ENCODE measurements around the gene ALDH16A1. TPM values are rescaled to one million over a fixed set of nuclear protein-coding genes. Genes with fewer than 3 reads are reported as not detected.

The ALDH16A1 gene
- total RNA-seq (2022; extraction: Qiagen RNA extraction) = 13.0 to 27.7 TPM (median 23.9 TPM) in 5 replicates

GRCh38 chr19:49453013-49453756 lies at the start of gene ALDH16A1:
Gene ALDH16A1 (plus strand): TSS chr19:49453225. CDS start chr19:49453332, 107 bp downstream.

GRCh38 chr19:49423071-49423984 lies 29.7 kb upstream of the ALDH16A1 start, which contains the start of gene PTH2:
Gene PTH2 (minus strand): TSS chr19:49423441. CDS start chr19:49423339, 102 bp downstream.

GRCh38 chr19:49425178-49425577 lies 27.8 kb upstream of the ALDH16A1 start, which contains the start of gene GFY:
Gene GFY (plus strand): TSS chr19:49425388. CDS start chr19:49426431, 1,043 bp downstream.

GRCh38 chr19:49441210-49441959 lies 11.6 kb upstream of the ALDH16A1 start, which contains the start of gene SLC17A7:
Gene SLC17A7 (minus strand): TSS chr19:49441527. CDS start chr19:49441379, 148 bp downstream.

GRCh38 chr19:49451430-49452181 lies 1.4 kb upstream of the ALDH16A1 start, which contains the start of gene PIH1D1:
Gene PIH1D1 (minus strand): TSS chr19:49451814. CDS start chr19:49451574, 240 bp downstream.

GRCh38 chr19:49473868-49474541 lies 21.0 kb downstream of the ALDH16A1 start, which contains the start of gene FLT3LG:
Gene FLT3LG (plus strand): TSS chr19:49474215. CDS start chr19:49474640, 425 bp downstream.

GRCh38 chr19:49487277-49488045 lies 34.4 kb downstream of the ALDH16A1 start, which contains the start of gene RPL13A:
Gene RPL13A (plus strand): TSS chr19:49487608. CDS start chr19:49487630, 22 bp downstream.

Other genes starting within 250 kb of the ALDH16A1 start
- 0.67 to 1.4 TPM (median 0.89 TPM) in 5 replicates for gene SLC6A16, start 128.0 kb upstream of the ALDH16A1 start, total RNA-seq (2022; extraction: Qiagen RNA extraction)
- not detected in 5 replicates for gene CD37, start 117.8 kb upstream of the ALDH16A1 start, total RNA-seq (2022; extraction: Qiagen RNA extraction)
- gene TEAD2, start 90.8 kb upstream of the ALDH16A1 start, total RNA-seq (2022; extraction: Qiagen RNA extraction) = 14.1 to 19.5 TPM (median 17.1 TPM) in 5 replicates
- gene DKKL1, start 89.3 kb upstream of the ALDH16A1 start, total RNA-seq (2022; extraction: Qiagen RNA extraction) = 0.30 to 0.76 TPM (median 0.55 TPM) in 5 replicates
- gene KASH5, start 65.0 kb upstream of the ALDH16A1 start, total RNA-seq (2022; extraction: Qiagen RNA extraction) = not detected in 5 replicates
- gene PTH2, start 29.8 kb upstream of the ALDH16A1 start, total RNA-seq (2022; extraction: Qiagen RNA extraction) = not detected in 5 replicates
- gene GFY, start 27.8 kb upstream of the ALDH16A1 start, total RNA-seq (2022; extraction: Qiagen RNA extraction) = 0.17 to 0.40 TPM (median 0.23 TPM) in 5 replicates
- 0.23 to 0.76 TPM (median 0.57 TPM) in 5 replicates for gene SLC17A7, start 11.7 kb upstream of the ALDH16A1 start, total RNA-seq (2022; extraction: Qiagen RNA extraction)
- gene PIH1D1, start 1.4 kb upstream of the ALDH16A1 start, total RNA-seq (2022; extraction: Qiagen RNA extraction) = 81.5 to 86.8 TPM (median 85.6 TPM) in 5 replicates
- 0.94 to 1.6 TPM (median 1.2 TPM) in 5 replicates for gene FLT3LG, start 21.0 kb downstream of the ALDH16A1 start, total RNA-seq (2022; extraction: Qiagen RNA extraction)
- gene RPL13A, start 34.4 kb downstream of the ALDH16A1 start, total RNA-seq (2022; extraction: Qiagen RNA extraction) = 3,612 to 4,177 TPM (median 3,742 TPM) in 5 replicates
- 3,652 to 4,941 TPM (median 3,741 TPM) in 5 replicates for gene RPS11, start 43.2 kb downstream of the ALDH16A1 start, total RNA-seq (2022; extraction: Qiagen RNA extraction)
- gene FCGRT, start 59.4 kb downstream of the ALDH16A1 start, total RNA-seq (2022; extraction: Qiagen RNA extraction) = 25.0 to 32.5 TPM (median 28.0 TPM) in 5 replicates
- gene RCN3, start 74.8 kb downstream of the ALDH16A1 start, total RNA-seq (2022; extraction: Qiagen RNA extraction) = 1.5 to 3.5 TPM (median 2.6 TPM) in 5 replicates
- 90.9 to 110 TPM (median 106 TPM) in 5 replicates for gene NOSIP, start 127.3 kb downstream of the ALDH16A1 start, total RNA-seq (2022; extraction: Qiagen RNA extraction)
- 0.62 to 0.97 TPM (median 0.64 TPM) in 5 replicates for gene PRRG2, start 128.1 kb downstream of the ALDH16A1 start, total RNA-seq (2022; extraction: Qiagen RNA extraction)
- 25.0 to 45.9 TPM (median 44.1 TPM) in 5 replicates for gene PRR12, start 138.0 kb downstream of the ALDH16A1 start, total RNA-seq (2022; extraction: Qiagen RNA extraction)
- 105 to 170 TPM (median 157 TPM) in 5 replicates for gene RRAS, start 186.9 kb downstream of the ALDH16A1 start, total RNA-seq (2022; extraction: Qiagen RNA extraction)
- 39.2 to 76.5 TPM (median 69.9 TPM) in 5 replicates for gene SCAF1, start 189.0 kb downstream of the ALDH16A1 start, total RNA-seq (2022; extraction: Qiagen RNA extraction)
- gene IRF3, start 212.6 kb downstream of the ALDH16A1 start, total RNA-seq (2022; extraction: Qiagen RNA extraction) = 67.8 to 112 TPM (median 100 TPM) in 5 replicates
- gene BCL2L12, start 212.7 kb downstream of the ALDH16A1 start, total RNA-seq (2022; extraction: Qiagen RNA extraction) = 56.1 to 64.2 TPM (median 59.7 TPM) in 5 replicates
- 394 to 431 TPM (median 409 TPM) in 5 replicates for gene PRMT1, start 224.0 kb downstream of the ALDH16A1 start, total RNA-seq (2022; extraction: Qiagen RNA extraction)
- gene ADM5, start 236.4 kb downstream of the ALDH16A1 start, total RNA-seq (2022; extraction: Qiagen RNA extraction) = 3.0 to 5.7 TPM (median 5.0 TPM) in 5 replicates
- gene CPT1C, start 237.9 kb downstream of the ALDH16A1 start, total RNA-seq (2022; extraction: Qiagen RNA extraction) = 11.3 to 13.2 TPM (median 12.1 TPM) in 5 replicates

Data from A549 treated with dexamethasone at 1 μM for 4 hours (cell line).